OCI-LY3 (cell line): ENCODE data around the gene IMPG2.

Experiments
- H2AFZ ChIP-seq: fragments of 200-600, 300-600 bp; shearing (Covaris generic); 2 replicates; pipeline ENCODE4 v1.6.0; 2014; ENCODE audit warnings: antibody characterized with exemption, low read depth, low read length
- H3K27ac ChIP-seq: fragments of 200-600, 300-600 bp; sonication (generic); 2 replicates; pipeline ENCODE4 v1.5.1; 2014; ENCODE audit warnings: mild to moderate bottlenecking, low read length, moderate library complexity, mixed read lengths
- H3K27me3 ChIP-seq: fragments of 200-600, 300-600 bp; sonication (generic); 2 replicates; pipeline ENCODE4 v1.6.1; 2014; ENCODE audit warnings: low read depth, low read length, mixed read lengths
- H3K36me3 ChIP-seq: fragments of 200-600, 300-600 bp; sonication (generic); replicated peaks from 2 replicates; pipeline ENCODE3; 2014; ENCODE audit warnings: low read depth, low read length, mixed read lengths
- H3K4me1 ChIP-seq: fragments of 300-600, 200-600 bp; sonication (generic); 2 replicates; pipeline ENCODE4 v1.6.1; 2014; ENCODE audit warnings: low read length, mixed read lengths
- H3K4me2 ChIP-seq: fragments of 200-600, 300-600 bp; sonication (generic); 2 replicates; pipeline ENCODE4 v1.6.1; 2014; ENCODE audit warnings: low read length, mixed read lengths
- H3K4me3 ChIP-seq: fragments of 300-600, 200-600 bp; sonication (generic); 2 replicates; pipeline ENCODE4 v1.5.1; 2014; ENCODE audit warnings: antibody characterized with exemption, mild to moderate bottlenecking, low read length, moderate library complexity
- H3K79me2 ChIP-seq: fragments of 300-600, 200-600 bp; shearing (Covaris generic); 2 replicates; pipeline ENCODE4 v1.6.1; 2014; ENCODE audit warnings: mild to moderate bottlenecking, low read length, mixed read lengths
- H3K9ac ChIP-seq: fragments of 300-600, 200-600 bp; shearing (Covaris generic); 2 replicates; pipeline ENCODE4 v1.6.0; 2014; ENCODE audit warnings: mild to moderate bottlenecking, low read length, moderate library complexity
- H3K9me3 ChIP-seq: fragments of 200-600, 300-600 bp; shearing (Covaris generic); 2 replicates; pipeline ENCODE4 v1.6.1; 2014; ENCODE audit warnings: low read length, mixed read lengths; ENCODE audit not compliant: insufficient read depth
- H4K20me1 ChIP-seq: fragments of 200-600, 300-600 bp; sonication (generic); 2 replicates; pipeline ENCODE4 v1.6.1; 2016; ENCODE audit warnings: low read length, mixed read lengths; ENCODE audit not compliant: insufficient read depth
- EZH2phosphoT487 ChIP-seq: fragments of 200-600 bp; shearing (Covaris generic); IDR thresholded peaks from 2 replicates; pipeline ENCODE4 v1.6.1; 2018; ENCODE audit warnings: antibody characterized with exemption, mixed run types, low read depth
- TF ChIP-seq, protein P1 (sequence below): fragments of 200-600, 300-600 bp; sonication (generic); IDR thresholded peaks from 2 replicates; pipeline ENCODE4 v1.5.1; 2014; ENCODE audit warnings: antibody characterized with exemption, low read length, low read depth

Gene IMPG2

DNA sequence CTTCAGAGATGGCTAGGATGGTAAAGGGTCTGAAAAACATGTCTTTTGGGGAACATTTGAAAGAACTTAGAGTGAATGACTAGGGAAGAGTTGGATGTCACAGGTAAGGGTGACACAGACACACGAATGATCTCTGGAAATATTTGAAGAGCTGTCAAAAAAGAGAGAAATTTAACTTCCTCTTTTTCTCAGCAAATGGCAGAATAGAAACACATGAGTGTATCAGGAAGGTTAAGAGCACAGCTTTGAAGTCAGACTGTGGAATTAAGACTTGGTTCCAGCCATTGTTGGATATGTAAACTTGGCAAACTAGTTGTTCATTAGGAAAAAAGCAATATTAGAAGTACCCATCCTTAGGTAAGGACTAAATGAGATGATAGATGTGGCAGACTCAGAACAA is 117.7 kb downstream of the IMPG2 start:
- H3K9ac ChIP-seq: no peak overlapping the region
- no peaks in the 10 kb centered on the region for H3K79me2 ChIP-seq
- H3K4me3 ChIP-seq: no peak overlapping the region
- TF ChIP-seq EZH2phosphoT487: no peak
- TF ChIP-seq, protein P1, sequence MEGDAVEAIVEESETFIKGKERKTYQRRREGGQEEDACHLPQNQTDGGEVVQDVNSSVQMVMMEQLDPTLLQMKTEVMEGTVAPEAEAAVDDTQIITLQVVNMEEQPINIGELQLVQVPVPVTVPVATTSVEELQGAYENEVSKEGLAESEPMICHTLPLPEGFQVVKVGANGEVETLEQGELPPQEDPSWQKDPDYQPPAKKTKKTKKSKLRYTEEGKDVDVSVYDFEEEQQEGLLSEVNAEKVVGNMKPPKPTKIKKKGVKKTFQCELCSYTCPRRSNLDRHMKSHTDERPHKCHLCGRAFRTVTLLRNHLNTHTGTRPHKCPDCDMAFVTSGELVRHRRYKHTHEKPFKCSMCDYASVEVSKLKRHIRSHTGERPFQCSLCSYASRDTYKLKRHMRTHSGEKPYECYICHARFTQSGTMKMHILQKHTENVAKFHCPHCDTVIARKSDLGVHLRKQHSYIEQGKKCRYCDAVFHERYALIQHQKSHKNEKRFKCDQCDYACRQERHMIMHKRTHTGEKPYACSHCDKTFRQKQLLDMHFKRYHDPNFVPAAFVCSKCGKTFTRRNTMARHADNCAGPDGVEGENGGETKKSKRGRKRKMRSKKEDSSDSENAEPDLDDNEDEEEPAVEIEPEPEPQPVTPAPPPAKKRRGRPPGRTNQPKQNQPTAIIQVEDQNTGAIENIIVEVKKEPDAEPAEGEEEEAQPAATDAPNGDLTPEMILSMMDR: no peak
- H3K27ac ChIP-seq: no peak overlapping the region
- H4K20me1 ChIP-seq: no peaks in the 10 kb centered on the region
- no peak overlapping the region for H2AFZ ChIP-seq
- no peaks in the 10 kb centered on the region for H3K9me3 ChIP-seq
- H3K27me3 ChIP-seq: peaks cover 5% of the 10 kb centered on the region; the same call in 1 of the 2 replicates
- no peaks in the 10 kb centered on the region for H3K36me3 ChIP-seq
- H3K4me1 ChIP-seq: peaks cover 10% of the 10 kb centered on the region
- H3K4me2 ChIP-seq: peak overlapping the region; percentile 6

DNA sequence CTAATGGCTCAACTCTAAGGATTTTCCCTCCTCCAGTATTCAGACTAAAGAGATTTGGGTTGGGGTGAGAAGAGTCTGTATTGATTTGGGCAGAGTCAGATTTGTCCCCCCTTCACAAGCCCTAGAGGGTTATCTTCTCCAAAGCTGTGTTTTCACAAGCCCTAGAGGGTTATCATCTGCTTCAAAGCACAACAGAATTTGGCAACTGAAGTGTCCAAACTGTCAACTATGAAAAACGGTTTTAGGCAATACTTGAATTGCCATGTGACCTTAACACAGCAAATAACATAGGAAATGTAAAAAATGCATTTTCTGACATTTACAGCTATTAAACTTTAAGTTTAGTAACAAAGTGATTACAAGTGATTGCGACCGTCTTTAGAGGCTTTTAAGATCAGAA is 119.9 kb downstream of the IMPG2 start:
- no peak overlapping the region for H3K4me3 ChIP-seq
- peaks cover 16% of the 10 kb centered on the region for H3K4me1 ChIP-seq
- TF ChIP-seq, protein P1: no peak
- TF ChIP-seq EZH2phosphoT487: no peak
- H3K36me3 ChIP-seq: no peaks in the 10 kb centered on the region
- no peaks in the 10 kb centered on the region for H4K20me1 ChIP-seq
- H2AFZ ChIP-seq: no peak overlapping the region
- H3K9ac ChIP-seq: no peak overlapping the region
- H3K27me3 ChIP-seq: peaks cover 5% of the 10 kb centered on the region; the same call in 1 of the 2 replicates
- no peak overlapping the region for H3K4me2 ChIP-seq
- H3K27ac ChIP-seq: no peak overlapping the region
- H3K9me3 ChIP-seq: no peaks in the 10 kb centered on the region
- H3K79me2 ChIP-seq: no peaks in the 10 kb centered on the region

DNA sequence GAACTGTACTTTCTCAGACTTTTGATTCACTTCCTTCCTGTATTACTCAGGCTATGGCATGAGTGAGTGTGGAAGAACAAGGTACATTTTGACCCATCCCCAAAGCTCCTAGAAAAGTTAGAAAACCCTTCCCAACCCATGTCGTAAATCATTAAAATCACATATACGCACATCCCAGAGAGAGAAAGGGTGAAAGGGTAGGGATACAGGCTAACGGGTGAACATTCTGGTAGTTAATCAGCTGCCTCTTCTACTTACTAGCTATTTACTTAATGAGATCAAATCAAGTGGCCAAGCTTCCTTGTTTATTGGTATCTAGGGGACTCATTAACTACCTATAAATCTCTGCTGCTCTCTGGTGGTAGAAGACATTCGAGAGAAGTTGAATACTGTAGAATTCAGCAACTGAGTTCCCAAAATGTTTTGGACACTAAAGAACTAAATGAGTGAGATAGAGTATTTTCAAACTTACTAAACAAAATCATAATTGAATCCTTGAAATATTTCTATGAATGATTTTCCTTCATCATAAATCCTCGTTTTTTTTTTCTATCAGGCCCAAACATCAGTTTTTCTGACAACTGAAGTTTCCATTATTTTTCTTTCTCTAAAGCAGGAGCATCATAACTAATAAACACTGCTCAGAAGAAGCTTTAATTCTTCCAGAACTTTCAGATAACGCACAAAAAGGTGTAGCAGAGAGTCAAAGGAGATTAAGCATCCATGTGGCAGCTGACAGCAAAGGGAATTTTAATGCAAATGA is 124.2 kb downstream of the IMPG2 start:
- Histone ChIP-seq H3K27ac (no peak overlapping the region), H3K79me2 (no peaks in the 10 kb centered on the region), H3K4me3 (no peak overlapping the region), H3K27me3 (peaks cover 5% of the 10 kb centered on the region; the same call in 1 of the 2 replicates), H3K4me2 (no peak overlapping the region), H3K36me3 (no peaks in the 10 kb centered on the region), H3K4me1 (peaks cover 7% of the 10 kb centered on the region; the same call in 1 of the 2 replicates), H2AFZ (no peak overlapping the region), H3K9me3 (no peaks in the 10 kb centered on the region), H4K20me1 (no peaks in the 10 kb centered on the region), H3K9ac (no peak overlapping the region)
- TF ChIP-seq EZH2phosphoT487: no peak
- TF ChIP-seq, protein P1: peak; percentile 80

DNA sequence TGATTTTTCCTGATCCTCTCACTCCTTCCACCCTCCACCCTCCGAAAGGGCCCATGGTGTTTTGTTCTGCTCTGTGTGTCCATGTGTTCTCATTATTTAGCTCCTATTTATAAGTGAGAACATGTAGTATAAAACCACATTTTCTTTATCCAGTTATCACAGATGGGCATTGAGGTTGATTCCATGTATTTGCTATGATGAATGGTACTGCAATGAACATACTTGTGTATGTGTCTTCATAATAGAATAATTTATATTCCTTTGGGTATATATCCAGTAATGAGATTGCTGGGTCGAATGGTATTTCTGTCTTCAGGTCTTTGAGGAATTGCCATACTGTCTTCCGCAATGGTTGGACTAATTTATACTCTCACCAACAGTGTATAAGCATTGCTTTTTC is 126.0 kb downstream of the IMPG2 start:
- no peaks in the 10 kb centered on the region for H3K79me2 ChIP-seq
- no peak for TF ChIP-seq EZH2phosphoT487
- TF ChIP-seq, protein P1: no peak

More for the DNA sequence above, 126.0 kb downstream of the IMPG2 start:
- Histone ChIP-seq H3K4me1 (peaks cover 7% of the 10 kb centered on the region; the same call in 1 of the 2 replicates), H3K27ac (no peak overlapping the region), H3K9ac (no peak overlapping the region), H3K4me3 (no peak overlapping the region), H2AFZ (no peak overlapping the region), H3K27me3 (no peaks in the 10 kb centered on the region), H4K20me1 (no peaks in the 10 kb centered on the region), H3K4me2 (no peak overlapping the region), H3K36me3 (no peaks in the 10 kb centered on the region), H3K9me3 (no peaks in the 10 kb centered on the region)
